Measurements from ENCODE around the gene FTCD.
A peak's percentile ranks its signal among the peaks of the same experiment; 100 is the strongest.
"Not testable (repeated sequence)": the region's sequence is repeated elsewhere in the genome, so short reads cannot be mapped to it uniquely, and the experiment has no call there.

The FTCD gene

GRCh38 chr21:46191257-46191685, 35.9 kb upstream of the FTCD start:
- Mint-ChIP-seq H3K27me3 (no peaks in the 10 kb centered on the region), H3K9me3 (no peaks in the 10 kb centered on the region), H3K4me1 (ENCODE audit: low read depth) (no peaks in the 10 kb centered on the region), H3K36me3 (ENCODE audit: low read depth) (peaks cover 7% of the 10 kb centered on the region), H3K4me3 (no peak overlapping the region), H3K27ac (no peak overlapping the region)

GRCh38 chr21:46190491-46191131, 35.2 kb upstream of the FTCD start:
- Mint-ChIP-seq H3K4me3 (no peak overlapping the region), H3K27ac (no peak overlapping the region), H3K9me3 (no peaks in the 10 kb centered on the region), H3K4me1 (ENCODE audit: low read depth) (no peaks in the 10 kb centered on the region), H3K27me3 (no peaks in the 10 kb centered on the region), H3K36me3 (ENCODE audit: low read depth) (peaks cover 7% of the 10 kb centered on the region)

GRCh38 chr21:46189959-46190490, 34.6 kb upstream of the FTCD start:
- Mint-ChIP-seq H3K27me3 (no peaks in the 10 kb centered on the region), H3K9me3 (no peaks in the 10 kb centered on the region), H3K27ac (no peak overlapping the region), H3K4me1 (ENCODE audit: low read depth) (no peaks in the 10 kb centered on the region), H3K36me3 (ENCODE audit: low read depth) (peaks cover 7% of the 10 kb centered on the region), H3K4me3 (no peak overlapping the region)

- no peak overlapping the region for H3K27ac Mint-ChIP-seq
- no peak overlapping the region for H3K4me3 Mint-ChIP-seq
- H3K27me3 Mint-ChIP-seq, result no peaks in the 10 kb centered on the region
- no peaks in the 10 kb centered on the region for H3K4me1 Mint-ChIP-seq (ENCODE audit: low read depth)
- H3K36me3 Mint-ChIP-seq (ENCODE audit: low read depth), result peaks cover 7% of the 10 kb centered on the region
- no peaks in the 10 kb centered on the region for H3K9me3 Mint-ChIP-seq
Measured at GRCh38 chr21:46189213-46189958, 34.0 kb upstream of the FTCD start.

- H3K4me3 Mint-ChIP-seq, result no peak overlapping the region
- H3K27ac Mint-ChIP-seq, result peak overlapping the region; percentile 19
- peaks cover 3% of the 10 kb centered on the region for H3K36me3 Mint-ChIP-seq (ENCODE audit: low read depth)
- H3K9me3 Mint-ChIP-seq, result no peaks in the 10 kb centered on the region
- H3K27me3 Mint-ChIP-seq, result no peaks in the 10 kb centered on the region
- no peaks in the 10 kb centered on the region for H3K4me1 Mint-ChIP-seq (ENCODE audit: low read depth)
Measured at GRCh38 chr21:46188226-46189212, 33.1 kb upstream of the FTCD start.

GRCh38 chr21:46187814-46188213, 32.4 kb upstream of the FTCD start:
- peak overlapping the region; percentile 19 for H3K27ac Mint-ChIP-seq
- no peak overlapping the region for H3K4me3 Mint-ChIP-seq
- no peaks in the 10 kb centered on the region for H3K9me3 Mint-ChIP-seq
- no peaks in the 10 kb centered on the region for H3K36me3 Mint-ChIP-seq (ENCODE audit: low read depth)
- no peaks in the 10 kb centered on the region for H3K27me3 Mint-ChIP-seq
- no peaks in the 10 kb centered on the region for H3K4me1 Mint-ChIP-seq (ENCODE audit: low read depth)

GRCh38 chr21:46187261-46187660, 31.9 kb upstream of the FTCD start:
- Mint-ChIP-seq H3K36me3 (ENCODE audit: low read depth) (no peaks in the 10 kb centered on the region), H3K27me3 (no peaks in the 10 kb centered on the region), H3K9me3 (no peaks in the 10 kb centered on the region), H3K4me1 (ENCODE audit: low read depth) (no peaks in the 10 kb centered on the region), H3K4me3 (no peak overlapping the region), H3K27ac (no peak overlapping the region)

- Mint-ChIP-seq H3K4me3 (no peak overlapping the region), H3K27ac (no peak overlapping the region), H3K4me1 (ENCODE audit: low read depth) (no peaks in the 10 kb centered on the region), H3K27me3 (no peaks in the 10 kb centered on the region), H3K36me3 (ENCODE audit: low read depth) (no peaks in the 10 kb centered on the region), H3K9me3 (no peaks in the 10 kb centered on the region)
Measured at GRCh38 chr21:46185716-46186115, 30.3 kb upstream of the FTCD start.

GRCh38 chr21:46184625-46185555, 29.5 kb upstream of the FTCD start:
- H3K4me3 Mint-ChIP-seq, result peak overlapping the region; percentile 82
- H3K27me3 Mint-ChIP-seq, result no peaks in the 10 kb centered on the region
- H3K27ac Mint-ChIP-seq, result peak overlapping the region; percentile 76
- H3K9me3 Mint-ChIP-seq, result no peaks in the 10 kb centered on the region
- no peaks in the 10 kb centered on the region for H3K4me1 Mint-ChIP-seq (ENCODE audit: low read depth)
- H3K36me3 Mint-ChIP-seq (ENCODE audit: low read depth), result no peaks in the 10 kb centered on the region

- Mint-ChIP-seq H3K4me1 (ENCODE audit: low read depth) (no peaks in the 10 kb centered on the region), H3K4me3 (peak within 1 kb of the TSS; percentile 82), H3K36me3 (ENCODE audit: low read depth) (no peaks in the 10 kb centered on the region), H3K27me3 (no peaks in the 10 kb centered on the region), H3K9me3 (no peaks in the 10 kb centered on the region), H3K27ac (peak within 1 kb of the TSS; percentile 76)
Measured at GRCh38 chr21:46183910-46184624, 28.7 kb upstream of the FTCD start, which contains the start of gene SPATC1L. TSS of gene SPATC1L (minus strand) at chr21:46184459. CDS start at chr21:46182816, 1,643 bp downstream.

- not testable (repeated sequence) for H3K27me3 Mint-ChIP-seq; H3K27ac Mint-ChIP-seq; H3K9me3 Mint-ChIP-seq; H3K36me3 Mint-ChIP-seq (ENCODE audit: low read depth); H3K4me1 Mint-ChIP-seq (ENCODE audit: low read depth)
- H3K4me3 Mint-ChIP-seq, result peak overlapping the region; percentile 47
Measured at GRCh38 chr21:46183337-46183909, 28.0 kb upstream of the FTCD start.

GRCh38 chr21:46182548-46183336, 27.4 kb upstream of the FTCD start:
- Mint-ChIP-seq H3K27ac (no peak overlapping the region), H3K9me3 (peaks cover 1% of the 10 kb centered on the region), H3K27me3 (no peaks in the 10 kb centered on the region), H3K4me3 (peak overlapping the region; percentile 47), H3K4me1 (ENCODE audit: low read depth) (no peaks in the 10 kb centered on the region), H3K36me3 (ENCODE audit: low read depth) (no peaks in the 10 kb centered on the region)
